Esophagus muscularis mucosa (tissue), 4 donors: ENCODE results near the gene RPL26. TPM values are rescaled to one million over a fixed set of nuclear protein-coding genes. Genes with fewer than 3 reads are reported as not detected.
"Not testable (repeated sequence)": the region's sequence is repeated elsewhere in the genome, so short reads cannot be mapped to it uniquely, and the experiment has no call there.

Experiments
- DNase-seq: peaks from one replicate; pipeline ENCODE4 v3.0.0-alpha.2; 2017; ENCODE audit errors: extremely low spot score
- H3K27ac ChIP-seq, 4 donors: fragments of 200-600 bp; sonication (generic); replicated peaks in 1 of 4; 1 replicate in 3 of 4; 2 replicates in 1 of 4; pipeline ENCODE4 v1.5.1; 2016 to 2019; ENCODE audit warnings: mild to moderate bottlenecking in 1 of 4
- H3K27me3 ChIP-seq, 4 donors: fragments of 200-600 bp; sonication (generic); one replicate each; pipeline versions ENCODE4 v1.5.1 to v1.6.0; 2016 to 2019
- H3K36me3 ChIP-seq, 4 donors: fragments of 200-600 bp; sonication (generic); one replicate each; pipeline ENCODE4 v1.5.1; 2016 to 2019
- H3K4me1 ChIP-seq, 4 donors: fragments of 200-600 bp; sonication (generic); one replicate each; pipeline ENCODE4 v1.5.1; 2016 to 2019
- H3K4me3 ChIP-seq, 4 donors: fragments of 200-600 bp; sonication (generic); 1 replicate in 2 of 4; 2 replicates in 2 of 4; pipeline ENCODE4 v1.5.1; 2016 to 2019; ENCODE audit warnings: mild to moderate bottlenecking in 4 of 4, moderate library complexity in 1 of 4
- H3K9me3 ChIP-seq, 4 donors: fragments of 200-600 bp; sonication (generic); 1 replicate in 3 of 4; 2 replicates in 1 of 4; pipeline ENCODE4 v1.5.1; 2016 to 2019
- EP300 ChIP-seq: sonication (generic); formaldehyde crosslinking; IDR thresholded peaks from one replicate; pipeline ENCODE4 v1.6.1; 2017; ENCODE audit warnings: antibody characterized with exemption
- POLR2A ChIP-seq: fragments of 450-650 bp; IDR thresholded peaks from one replicate; pipeline ENCODE4 v1.6.1; 2017; ENCODE audit warnings: antibody characterized with exemption, moderate library complexity, mild to moderate bottlenecking, low read depth
- POLR2AphosphoS5 ChIP-seq, 2 donors: sonication (generic); formaldehyde crosslinking; IDR thresholded peaks; one replicate each; pipeline ENCODE4 v1.6.1; 2017; ENCODE audit warnings: antibody characterized with exemption in 2 of 2
- WGBS: methylation state at CpG from one replicate; pipeline ENCODE4 v1.1.5; 2018; 5-methylcytosine and 5-hydroxymethylcytosine counted together
- intact Hi-C: fragments of 100-400 bp; cut with DNase I; formaldehyde crosslinking; loops from one replicate; pipeline ENCODE4 v1.15.1; 2023
- total RNA-seq, 4 donors: library from RNA; depleted of rRNA; stranded (reverse); fragments of >200 nt; gene quantifications; one replicate each; pipeline versions ENCODE4 v1.1.0 to v1.2.1, GENCODE V29; 2016
- TF ChIP-seq, protein P1 (sequence below), 3 experiments: fragments of 200-600 bp in 2 of 3; fragments of 450-650 bp in 1 of 3; sonication (generic) in 2 of 3; IDR thresholded peaks; one replicate each; pipeline ENCODE4 v1.5.1; 2017 to 2019; ENCODE audit warnings: antibody characterized with exemption in 3 of 3, mild to moderate bottlenecking in 2 of 3, moderate library complexity in 1 of 3

Gene RPL26
- total RNA-seq, 4 donors from 2014 or later = 1,511 to 3,942 (median 2,863) TPM

DNA sequence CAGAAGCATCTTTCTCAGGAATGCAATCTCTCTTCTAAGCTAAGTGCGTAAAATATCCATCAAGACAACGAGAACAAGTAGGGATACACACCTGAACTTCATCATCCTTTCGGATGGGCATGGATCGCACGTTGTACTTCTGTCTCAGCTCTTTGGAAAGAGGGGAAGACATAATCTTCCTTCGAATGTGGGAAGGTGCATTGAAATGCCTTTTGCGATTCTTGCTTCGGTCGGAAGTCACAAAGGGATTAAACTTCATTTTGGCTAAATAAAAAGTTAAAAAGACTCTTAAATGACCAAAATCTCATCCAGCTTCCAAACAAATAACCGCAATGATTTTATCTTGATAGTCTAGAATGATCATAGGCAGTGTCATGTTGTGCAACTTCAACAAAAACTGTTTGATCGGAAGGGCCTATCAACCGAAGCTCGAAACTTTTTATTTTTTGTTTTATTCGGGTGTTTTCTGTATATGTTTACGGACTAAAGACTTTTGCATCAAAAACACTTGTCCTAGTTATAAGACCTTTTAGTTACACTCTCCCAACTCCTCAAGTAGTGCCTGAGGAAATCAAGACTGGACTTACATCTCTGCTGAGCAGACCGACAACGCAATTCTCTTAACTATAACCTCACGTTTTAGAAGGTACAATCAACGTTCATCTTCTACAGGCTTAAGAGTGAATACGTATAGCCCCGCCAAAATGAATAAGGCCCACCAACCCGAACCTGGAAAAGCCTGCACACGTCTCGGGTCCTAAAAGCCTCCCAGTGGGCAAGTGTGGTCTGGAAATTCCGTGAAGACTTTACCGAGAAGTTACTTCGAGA lies 727 bp downstream of the RPL26 start:
- Histone ChIP-seq H3K4me3 (peak overlapping the region; percentile 72 to 84 (median 76)), H3K9me3 (no peaks in the 10 kb centered on the region), H3K4me1 (peaks cover 34 to 51% (median 45%) of the 10 kb centered on the region in 4 donors), H3K36me3 (peaks cover 40 to 49% (median 45%) of the 10 kb centered on the region in 4 donors), H3K27me3 (no peaks in the 10 kb centered on the region), H3K27ac (peak overlapping the region; percentile 88 to 96 (median 90))
- TF ChIP-seq POLR2AphosphoS5 (IDR thresholded peaks at IDR 0.05) (no peak), POLR2A (no peak), EP300 (no peak)
- intact Hi-C loops = loop anchor here (10.0 kb wide), 1 partner anchor 157 kb away; no protein-coding TSS in a partner anchor
- WGBS = 24% methylated on average over 27 of the region's 27 CpGs
- no peak for DNase-seq

DNA sequence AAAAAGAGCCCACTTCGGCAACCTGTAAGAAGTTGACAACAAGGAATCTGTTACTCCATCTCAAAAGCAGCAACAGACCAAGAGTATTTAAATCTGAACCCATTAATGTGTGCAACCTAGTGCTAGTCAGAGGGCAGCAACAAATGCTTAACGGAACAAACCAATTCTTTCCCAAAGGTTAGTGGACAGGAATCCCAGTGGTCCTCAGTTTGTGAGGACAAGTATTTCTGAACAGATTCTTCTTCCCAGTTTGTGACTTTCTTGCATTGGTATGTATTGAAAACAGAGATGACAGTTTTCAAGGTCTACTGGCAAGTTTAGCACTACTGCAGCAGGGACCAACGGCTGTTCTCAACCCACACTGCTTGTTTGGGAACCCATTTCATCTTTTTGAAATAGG lies 2.9 kb downstream of the RPL26 start:
- peaks cover 41 to 54% (median 49%) of the 10 kb centered on the region in 4 donors for H3K36me3 ChIP-seq
- no peak for DNase-seq
- no peaks in the 10 kb centered on the region for H3K27me3 ChIP-seq
- TF ChIP-seq EP300 = no peak
- no peak for TF ChIP-seq POLR2A
- TF ChIP-seq, protein P1, sequence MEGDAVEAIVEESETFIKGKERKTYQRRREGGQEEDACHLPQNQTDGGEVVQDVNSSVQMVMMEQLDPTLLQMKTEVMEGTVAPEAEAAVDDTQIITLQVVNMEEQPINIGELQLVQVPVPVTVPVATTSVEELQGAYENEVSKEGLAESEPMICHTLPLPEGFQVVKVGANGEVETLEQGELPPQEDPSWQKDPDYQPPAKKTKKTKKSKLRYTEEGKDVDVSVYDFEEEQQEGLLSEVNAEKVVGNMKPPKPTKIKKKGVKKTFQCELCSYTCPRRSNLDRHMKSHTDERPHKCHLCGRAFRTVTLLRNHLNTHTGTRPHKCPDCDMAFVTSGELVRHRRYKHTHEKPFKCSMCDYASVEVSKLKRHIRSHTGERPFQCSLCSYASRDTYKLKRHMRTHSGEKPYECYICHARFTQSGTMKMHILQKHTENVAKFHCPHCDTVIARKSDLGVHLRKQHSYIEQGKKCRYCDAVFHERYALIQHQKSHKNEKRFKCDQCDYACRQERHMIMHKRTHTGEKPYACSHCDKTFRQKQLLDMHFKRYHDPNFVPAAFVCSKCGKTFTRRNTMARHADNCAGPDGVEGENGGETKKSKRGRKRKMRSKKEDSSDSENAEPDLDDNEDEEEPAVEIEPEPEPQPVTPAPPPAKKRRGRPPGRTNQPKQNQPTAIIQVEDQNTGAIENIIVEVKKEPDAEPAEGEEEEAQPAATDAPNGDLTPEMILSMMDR (IDR thresholded peaks at IDR 0.05) = no peak
- TF ChIP-seq POLR2AphosphoS5 (IDR thresholded peaks at IDR 0.05) = no peak
- H3K4me1 ChIP-seq = peaks cover 48 to 66% (median 59%) of the 10 kb centered on the region in 4 donors
- intact Hi-C loops = loop anchor here (10.0 kb wide), 1 partner anchor 155 kb away; no protein-coding TSS in a partner anchor
- no peak overlapping the region for H3K4me3 ChIP-seq
- no peak overlapping the region for H3K27ac ChIP-seq
- no peaks in the 10 kb centered on the region for H3K9me3 ChIP-seq
- 77% methylated on average over 3 of the region's 3 CpGs for WGBS

DNA sequence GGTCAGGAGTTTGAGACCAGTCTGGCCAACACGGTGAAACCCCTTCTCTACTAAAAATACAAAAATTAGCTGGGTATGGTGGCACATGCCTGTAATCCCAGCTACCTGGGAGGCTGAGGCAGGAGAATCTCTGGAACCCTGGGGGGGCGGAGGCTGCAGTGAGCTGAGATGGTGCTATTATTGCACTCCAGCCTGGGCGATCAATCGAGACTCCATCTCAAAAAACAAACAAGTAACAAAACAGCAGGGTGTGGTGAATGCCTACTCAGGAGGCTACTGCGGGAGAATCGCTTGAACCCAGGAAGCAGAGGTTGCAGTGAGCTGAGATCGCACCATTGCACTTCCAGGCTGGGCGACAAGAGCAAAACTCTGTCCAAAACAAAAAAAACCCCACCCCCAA lies 4.9 kb downstream of the RPL26 start:
- Histone ChIP-seq H3K4me1 (peaks cover 47 to 56% (median 54%) of the 10 kb centered on the region in 4 donors), H3K36me3 (peaks cover 41 to 54% (median 49%) of the 10 kb centered on the region in 4 donors)
- intact Hi-C loops, H3K27ac ChIP-seq, DNase-seq, H3K27me3 ChIP-seq, H3K9me3 ChIP-seq, H3K4me3 ChIP-seq: not testable (repeated sequence)
- WGBS = 83% methylated on average over 8 of the region's 8 CpGs

DNA sequence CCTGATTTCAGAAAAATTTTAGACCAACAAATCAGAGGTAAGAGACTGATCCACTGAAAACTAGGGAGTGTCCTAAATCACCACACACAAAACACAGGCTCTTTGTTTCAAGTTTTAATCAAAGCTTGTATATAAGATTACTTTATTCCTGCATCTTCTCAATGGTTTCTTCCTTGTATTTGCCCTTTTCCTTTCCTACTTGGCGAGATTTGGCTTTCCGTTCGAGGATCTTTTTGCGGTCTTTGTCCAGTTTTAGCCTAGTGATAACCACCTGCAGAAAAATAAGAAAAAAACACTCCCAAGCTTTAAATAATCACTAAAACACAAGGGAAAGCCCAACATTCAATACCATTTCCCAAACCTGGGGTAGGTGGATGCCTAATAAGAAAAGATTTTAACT lies 5.6 kb downstream of the RPL26 start:
- TF ChIP-seq EP300 (no peak), POLR2A (no peak), POLR2AphosphoS5 (IDR thresholded peaks at IDR 0.05) (no peak)
- TF ChIP-seq, protein P1 (IDR thresholded peaks at IDR 0.05) = no peak
- intact Hi-C loops = no loop called here
- no peak overlapping the region for H3K4me3 ChIP-seq
- no peak for DNase-seq
- H3K27ac ChIP-seq = peak overlapping the region in 3 of 4 donors; percentile 84 to 87 (median 84)
- no peaks in the 10 kb centered on the region for H3K27me3 ChIP-seq
- peaks cover 47 to 56% (median 52%) of the 10 kb centered on the region in 4 donors for H3K4me1 ChIP-seq
- WGBS = 91% methylated on average over 4 of the region's 4 CpGs
- peaks cover 41 to 54% (median 49%) of the 10 kb centered on the region in 4 donors for H3K36me3 ChIP-seq
- no peaks in the 10 kb centered on the region for H3K9me3 ChIP-seq

DNA sequence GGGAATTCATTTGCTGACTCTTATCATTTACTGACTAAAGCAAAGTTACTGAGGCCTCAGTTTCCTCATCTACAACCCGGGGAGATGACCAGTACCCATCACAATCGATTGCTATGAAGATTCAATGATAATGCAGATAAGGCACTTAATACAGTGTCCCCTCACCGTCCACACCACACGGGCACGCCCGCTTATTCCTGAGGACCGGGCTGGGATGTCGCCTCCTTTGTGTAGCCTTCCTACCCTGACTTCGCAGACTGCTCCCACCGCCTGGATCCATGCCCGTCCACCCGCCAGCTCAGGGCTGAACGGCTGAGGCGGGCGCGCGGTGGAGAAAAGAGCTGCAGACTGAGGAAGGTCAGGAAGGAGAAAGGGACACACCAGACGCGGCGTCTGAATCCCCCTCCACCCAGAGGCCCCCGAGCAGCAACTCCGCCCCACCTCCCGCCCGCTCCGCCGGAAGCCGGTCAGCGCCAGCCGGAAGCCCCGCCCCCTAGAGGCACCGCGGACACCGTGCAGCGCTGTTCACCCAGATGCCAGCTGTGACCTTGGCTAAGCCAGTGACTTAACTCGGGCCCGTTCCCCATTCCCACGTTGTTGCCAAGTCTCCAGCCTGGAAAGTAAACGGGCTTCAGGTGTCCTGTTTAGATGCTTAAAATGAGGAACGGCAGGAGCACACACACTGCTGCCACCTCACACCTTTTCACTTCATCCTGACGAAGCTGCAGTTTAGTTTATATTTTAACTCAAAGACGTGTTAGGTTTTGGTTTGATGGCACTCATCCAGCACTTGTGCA lies 6.5 kb downstream of the RPL26 start, which contains the start of gene KRABD2:
TSS of gene KRABD2 (minus strand) at position 434 of the 797 bp plus-strand sequence.
- TF ChIP-seq, protein P1 (IDR thresholded peaks at IDR 0.05) = peak; percentile 64 to 80 (median 65)
- peak; percentile 32 for TF ChIP-seq POLR2A
- no peak for TF ChIP-seq EP300
- TF ChIP-seq POLR2AphosphoS5 (IDR thresholded peaks at IDR 0.05) = peak; percentile 77 to 88
- H3K4me1 ChIP-seq = peaks cover 39 to 47% (median 43%) of the 10 kb centered on the region in 4 donors
- peak; percentile 94 for DNase-seq
- H3K9me3 ChIP-seq = no peaks in the 10 kb centered on the region
- intact Hi-C loops = no loop called here
- H3K36me3 ChIP-seq = peaks cover 41 to 48% (median 47%) of the 10 kb centered on the region in 4 donors
- no peaks in the 10 kb centered on the region for H3K27me3 ChIP-seq
- H3K4me3 ChIP-seq = peak within 1 kb of the TSS; percentile 72 to 90 (median 78)
- H3K27ac ChIP-seq = peak within 1 kb of the TSS; percentile 84 to 87 (median 85)
- WGBS = 2% methylated on average over 17 of the region's 41 CpGs
